Stimulated activated CD4-positive, alpha-beta T cell treated with anti-CD3 and anti-CD28 coated beads, Interleukin-15, amount 100 ng/mL, for 1 hour (primary cell): ENCODE results near the gene LRRC47.
A peak's percentile ranks its signal among the peaks of the same experiment; 100 is the strongest.
"Not testable (repeated sequence)": the region's sequence is repeated elsewhere in the genome, so short reads cannot be mapped to it uniquely, and the experiment has no call there.

Source experiments
- DNase-seq, 2 donors: peaks; one replicate each; pipeline ENCODE4 v3.0.0-alpha.2; 2020; ENCODE audit warnings: low read depth in 1 of 2, low spot score in 1 of 2

The LRRC47 gene

GRCh38 chr1:3748316-3748900 is 47.9 kb downstream of the LRRC47 start:
- DNase-seq: not testable (repeated sequence)

- no peak for DNase-seq
Observed at GRCh38 chr1:3747903-3748302, 48.4 kb downstream of the LRRC47 start.

GRCh38 chr1:3747522-3747848 is 48.8 kb downstream of the LRRC47 start:
- DNase-seq: no peak

- DNase-seq: peak; percentile 78 to 88
Observed at GRCh38 chr1:3746830-3747521, 49.3 kb downstream of the LRRC47 start.

- DNase-seq: no peak
Observed at GRCh38 chr1:3746389-3746829, 49.9 kb downstream of the LRRC47 start.

- no peak for DNase-seq
Observed at GRCh38 chr1:3745590-3746381, 50.5 kb downstream of the LRRC47 start.

- DNase-seq: no peak
Observed at GRCh38 chr1:3745071-3745470, 51.2 kb downstream of the LRRC47 start.

DNA sequence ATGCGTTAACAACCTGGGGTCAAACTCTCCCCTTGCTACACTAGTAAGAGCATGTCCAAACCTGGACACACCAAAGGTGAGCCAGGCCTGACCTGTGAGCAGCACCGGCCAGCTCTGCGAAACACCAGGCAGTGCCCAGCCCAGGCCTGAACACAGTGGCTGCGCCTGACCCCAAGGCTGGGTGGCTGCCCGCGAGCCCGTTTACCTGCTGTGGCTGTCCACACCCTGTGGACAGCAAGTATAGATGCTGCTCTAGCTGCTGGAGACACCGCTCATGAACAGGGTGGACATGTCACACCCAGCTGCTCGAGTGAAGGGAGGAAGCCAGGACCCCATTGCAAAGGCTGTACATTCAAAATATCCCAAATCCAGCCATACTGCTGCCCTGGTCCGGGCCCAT is 51.7 kb downstream of the LRRC47 start:
- no peak for DNase-seq

GRCh38 chr1:3743826-3744225 is 52.5 kb downstream of the LRRC47 start:
- DNase-seq: no peak

DNA sequence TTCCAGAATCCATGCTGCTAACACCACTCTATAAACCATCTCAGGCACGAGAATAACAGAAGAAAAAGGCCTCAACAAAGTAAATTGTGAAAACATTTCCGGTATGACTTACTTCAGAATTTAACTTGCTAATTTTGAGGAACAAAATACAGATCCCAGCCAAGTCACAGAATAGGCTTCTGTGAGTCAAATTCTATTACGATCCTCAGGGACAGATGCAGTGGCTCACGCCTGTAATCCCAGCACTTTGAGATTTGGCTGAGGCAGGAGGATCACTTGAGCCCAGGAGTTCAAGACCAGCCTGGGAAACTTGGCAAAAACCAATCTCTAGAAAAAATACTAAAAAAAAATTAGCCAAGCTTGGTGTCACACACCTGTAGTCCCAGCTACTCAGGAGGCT is 52.9 kb downstream of the LRRC47 start:
- DNase-seq: no peak

DNA sequence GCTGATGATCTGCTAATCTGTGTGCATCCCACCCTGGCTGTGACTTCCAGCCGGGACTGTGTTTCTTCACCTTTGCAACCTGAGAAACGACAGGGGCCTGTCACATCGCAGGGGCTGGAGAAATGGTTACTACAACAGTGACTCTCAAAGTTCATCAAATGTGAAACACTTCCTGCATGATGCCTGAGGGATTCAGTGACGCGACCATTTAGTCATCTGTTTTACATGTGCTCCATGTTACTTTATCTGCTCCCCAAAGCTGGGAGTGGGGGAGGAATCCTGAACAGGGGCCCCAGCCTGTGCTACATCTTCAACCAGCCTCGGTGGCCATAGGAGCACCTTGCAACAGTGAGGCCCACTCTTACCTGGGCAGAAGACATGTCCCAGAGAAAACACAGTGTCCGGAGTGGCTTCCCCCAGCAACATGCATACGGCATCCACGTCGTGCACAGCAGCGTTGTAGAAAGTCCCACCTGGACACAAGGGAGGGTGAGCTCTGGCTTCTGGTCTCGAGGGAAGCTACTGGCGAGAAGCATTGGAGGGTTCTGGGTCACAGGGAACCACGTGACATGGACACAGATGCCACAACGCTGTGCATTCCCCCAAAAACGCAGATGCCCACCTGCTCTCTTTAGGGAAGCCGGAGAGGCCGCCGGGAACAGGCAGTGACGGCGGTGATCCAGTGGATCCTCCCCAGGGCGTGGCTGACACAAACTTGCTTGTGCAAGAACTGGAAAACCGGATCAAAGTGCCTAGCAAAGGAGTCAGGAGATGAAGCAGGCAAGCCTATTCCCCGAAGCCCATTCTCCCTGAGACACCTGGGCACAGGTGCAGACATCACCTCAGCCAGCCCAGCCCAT is 53.6 kb downstream of the LRRC47 start:
- DNase-seq: no peak

DNA sequence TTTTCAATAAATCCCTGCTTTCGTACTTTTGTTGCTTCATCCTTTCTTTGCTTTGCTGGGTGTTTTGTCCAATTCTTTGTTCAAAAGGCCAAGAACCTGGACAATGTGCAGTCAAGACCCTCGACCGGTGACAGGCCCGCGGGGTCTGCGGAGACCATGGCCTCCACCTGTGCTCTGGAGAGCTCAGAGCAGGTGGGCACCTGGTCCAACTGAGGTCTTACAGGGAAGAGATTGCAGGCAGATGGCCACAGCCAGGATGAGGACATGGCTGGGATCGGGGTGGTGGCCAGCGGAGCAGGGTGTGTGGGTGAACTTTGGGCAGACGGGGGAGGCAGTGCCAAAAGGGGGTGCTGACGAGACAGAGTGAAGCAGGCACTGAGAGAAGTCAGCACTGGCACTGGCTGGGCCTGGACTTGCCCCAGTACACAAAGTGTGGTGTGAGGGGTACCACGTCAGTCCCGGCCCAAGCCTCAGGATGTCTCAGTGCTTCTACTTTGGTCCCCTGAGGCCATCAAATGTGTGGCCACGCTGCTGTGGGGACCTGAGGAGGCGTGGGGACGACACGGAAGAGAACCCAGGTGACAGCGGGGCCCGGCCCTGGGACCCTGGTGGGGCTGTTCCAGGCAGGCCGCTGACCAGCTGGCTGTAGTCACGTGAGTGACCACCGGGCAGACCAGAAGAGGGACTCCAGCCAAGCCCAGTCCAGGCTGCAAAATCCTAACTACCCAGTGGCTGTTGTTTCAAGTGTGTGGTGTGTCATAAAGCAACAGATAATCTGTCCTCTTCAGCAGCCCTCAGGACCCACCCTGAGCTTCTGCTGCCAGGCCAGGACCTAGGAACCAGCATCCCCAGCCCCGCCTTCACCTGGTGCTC is 54.5 kb downstream of the LRRC47 start:
- no peak for DNase-seq

DNA sequence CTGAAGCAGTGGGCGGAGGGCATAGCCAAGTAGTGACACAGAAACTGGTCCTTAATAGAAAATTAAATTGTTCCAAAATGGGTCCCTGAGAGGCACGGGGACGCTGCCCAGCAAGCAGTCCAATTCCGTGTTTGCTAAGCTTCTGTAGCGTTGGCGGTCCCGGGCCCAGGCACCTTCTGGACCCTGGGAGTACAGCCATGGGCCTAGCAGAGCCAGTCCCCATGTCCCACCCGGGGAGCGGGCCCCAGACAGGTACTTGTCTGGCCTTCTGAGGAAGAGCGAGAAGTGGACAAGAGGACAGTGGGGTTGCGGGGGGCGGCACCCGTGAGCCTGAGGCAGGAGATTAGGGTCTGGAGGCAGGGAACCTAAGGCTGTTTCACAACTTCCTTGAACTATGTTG is 55.5 kb downstream of the LRRC47 start:
- no peak for DNase-seq

DNA sequence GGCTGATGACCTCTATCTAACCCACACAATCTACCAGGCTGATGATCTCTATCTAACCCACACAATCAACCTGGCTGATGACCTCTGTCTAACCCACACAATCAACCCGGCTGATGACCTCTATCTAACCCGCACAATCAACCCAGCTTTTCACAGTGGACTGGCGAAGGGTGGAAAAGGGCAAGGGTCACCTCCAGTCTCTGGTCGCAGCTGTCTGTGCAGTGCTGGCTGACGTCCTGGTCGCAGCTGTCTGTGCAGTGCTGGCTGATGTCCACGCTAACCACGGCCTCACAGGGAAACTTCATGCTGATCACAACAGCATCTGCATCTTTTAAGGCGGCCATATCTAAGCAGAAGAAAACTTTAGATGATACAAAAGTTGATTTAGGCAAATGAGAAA is 56.3 kb downstream of the LRRC47 start:
- DNase-seq: no peak

DNA sequence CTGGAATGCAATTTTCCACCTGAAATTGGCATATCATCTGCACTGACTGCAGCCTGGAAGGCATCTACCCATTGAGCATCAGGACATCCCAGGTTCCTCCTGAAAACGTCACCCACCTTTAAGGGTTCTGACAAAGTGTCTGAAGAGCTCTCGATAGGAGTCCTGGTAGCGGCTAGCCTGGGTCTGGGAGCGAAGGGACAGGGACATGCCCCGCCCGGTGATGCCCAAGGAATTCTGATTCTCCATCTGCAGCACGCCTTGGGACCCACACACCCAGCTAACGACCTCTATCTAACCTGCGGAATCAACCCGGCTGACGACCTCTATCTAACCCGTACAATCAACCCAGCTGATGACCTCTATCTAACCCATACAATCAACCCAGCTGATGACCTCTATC is 57.4 kb downstream of the LRRC47 start:
- no peak for DNase-seq

DNA sequence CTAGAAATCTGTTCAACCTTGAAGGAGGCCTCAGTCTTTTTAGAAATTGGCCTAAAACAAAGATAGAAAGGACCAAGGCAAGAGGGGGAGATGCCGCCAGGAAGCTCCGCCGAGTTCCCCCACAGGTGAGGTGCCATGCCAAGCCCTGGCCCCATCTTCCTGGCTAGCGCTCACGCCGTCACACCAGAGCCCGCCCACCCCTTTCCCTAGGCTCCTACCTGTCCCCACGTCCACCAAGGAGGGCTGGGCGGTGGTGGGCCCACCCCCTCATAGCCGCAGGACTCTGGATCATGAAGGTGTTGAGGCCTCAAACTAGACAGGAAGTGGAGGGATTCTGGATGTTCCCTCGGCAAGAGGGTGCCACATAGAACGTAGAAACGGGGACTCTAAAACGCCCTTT is 59.6 kb downstream of the LRRC47 start:
- no peak for DNase-seq

- no peak for DNase-seq
Observed at GRCh38 chr1:3736131-3736561, 60.2 kb downstream of the LRRC47 start.

DNA sequence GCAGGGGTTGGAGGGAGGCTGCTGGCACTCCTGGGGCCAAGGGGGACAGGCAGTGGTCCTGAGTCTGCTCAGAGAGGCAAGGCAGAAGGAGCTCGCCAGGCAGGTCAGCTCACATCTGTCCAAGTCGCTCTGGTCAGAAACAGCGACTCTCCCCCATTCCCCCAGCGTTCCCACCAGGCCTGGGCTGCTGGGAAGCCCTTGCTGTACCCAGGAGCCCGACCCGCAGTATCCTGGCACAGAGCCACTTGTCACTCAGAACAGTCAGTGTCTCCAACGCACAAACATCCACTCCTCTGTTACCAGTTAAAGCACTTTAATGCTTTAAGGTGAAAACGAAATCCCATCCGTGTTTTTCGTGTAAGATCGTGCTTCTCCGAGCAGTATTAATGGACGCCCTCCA is 60.6 kb downstream of the LRRC47 start:
- no peak for DNase-seq

GRCh38 chr1:3735027-3735681 is 61.1 kb downstream of the LRRC47 start:
- no peak for DNase-seq

- no peak for DNase-seq
Observed at GRCh38 chr1:3734602-3735001, 61.7 kb downstream of the LRRC47 start.
